Osteoblast (primary cell): ENCODE data around the gene FNBP1L. TPM values are rescaled to one million over a fixed set of nuclear protein-coding genes. Genes with fewer than 3 reads are reported as not detected.

Experiments used
- DNase-seq: peaks from one replicate; pipeline ENCODE4 v3.0.0; 2011; ENCODE audit warnings: low spot score, mixed read lengths; ENCODE audit not compliant: insufficient read length; ENCODE audit errors: missing footprints
- H2AFZ ChIP-seq: 2 replicates; pipeline ENCODE4 v1.6.0; 2011; ENCODE audit warnings: mild to moderate bottlenecking, low read length
- H3K27ac ChIP-seq: 2 replicates; pipeline ENCODE4 v1.5.1; 2011; ENCODE audit warnings: mild to moderate bottlenecking, low read depth, low read length, moderate library complexity
- H3K27me3 ChIP-seq: 2 replicates; pipeline ENCODE4 v1.6.0; 2012; ENCODE audit warnings: mild to moderate bottlenecking, control low read depth, inconsistent platforms, low read length, moderate library complexity; ENCODE audit not compliant: insufficient read depth
- H3K36me3 ChIP-seq: 2 replicates; pipeline ENCODE4 v1.5.1; 2011; ENCODE audit warnings: mild to moderate bottlenecking, low read length, control low read depth, moderate library complexity; ENCODE audit not compliant: insufficient read depth
- H3K4me1 ChIP-seq: 2 replicates; pipeline ENCODE4 v1.5.1; 2011; ENCODE audit warnings: mild to moderate bottlenecking, low read length, control low read depth, moderate library complexity; ENCODE audit not compliant: insufficient read depth
- H3K4me2 ChIP-seq: 2 replicates; pipeline ENCODE4 v1.6.0; 2011; ENCODE audit warnings: mild to moderate bottlenecking, low read length; ENCODE audit not compliant: insufficient read depth
- H3K4me3 ChIP-seq: fragments of 200-600 bp; sonication (generic); 3 replicates; pipeline ENCODE4 v1.5.1; 2012; ENCODE audit warnings: mild to moderate bottlenecking, low read length, inconsistent platforms; ENCODE audit not compliant: insufficient read depth
- H3K79me2 ChIP-seq: 2 replicates; pipeline ENCODE4 v1.6.0; 2012; ENCODE audit warnings: mild to moderate bottlenecking, low read length, control low read depth, inconsistent platforms; ENCODE audit not compliant: insufficient read depth
- H3K9me3 ChIP-seq: 2 replicates; pipeline ENCODE4 v1.5.1; 2011; ENCODE audit warnings: low read depth, low read length, control low read depth
- H4K20me1 ChIP-seq: 2 replicates; pipeline ENCODE4 v1.6.0; 2012; ENCODE audit warnings: mild to moderate bottlenecking, low read length, control low read depth; ENCODE audit not compliant: insufficient read depth
- total RNA-seq: library from RNA; depleted of rRNA; stranded (reverse); fragments of >200 nt; gene quantifications from 2 replicates; pipeline ENCODE4 v1.2.3, GENCODE V29; 2012
- TF ChIP-seq, protein P1 (sequence below): IDR thresholded peaks from 2 replicates; pipeline ENCODE4 v1.5.1; 2011; ENCODE audit warnings: mild to moderate bottlenecking, low read depth, low read length, moderate library complexity; ENCODE audit errors: extremely low read depth

The FNBP1L gene
- total RNA-seq, 1 donor, result 8.7 TPM

GRCh38 chr1:93483200-93483599 lies 35.3 kb downstream of the FNBP1L start:
- Histone ChIP-seq H2AFZ (no peak overlapping the region), H3K4me1 (no peaks in the 10 kb centered on the region), H3K27me3 (no peaks in the 10 kb centered on the region), H3K4me2 (no peak overlapping the region), H3K36me3 (no peaks in the 10 kb centered on the region), H3K9me3 (no peaks in the 10 kb centered on the region), H3K27ac (no peak overlapping the region), H3K4me3 (no peak overlapping the region), H4K20me1 (no peaks in the 10 kb centered on the region), H3K79me2 (no peaks in the 10 kb centered on the region)
- TF ChIP-seq, protein P1, sequence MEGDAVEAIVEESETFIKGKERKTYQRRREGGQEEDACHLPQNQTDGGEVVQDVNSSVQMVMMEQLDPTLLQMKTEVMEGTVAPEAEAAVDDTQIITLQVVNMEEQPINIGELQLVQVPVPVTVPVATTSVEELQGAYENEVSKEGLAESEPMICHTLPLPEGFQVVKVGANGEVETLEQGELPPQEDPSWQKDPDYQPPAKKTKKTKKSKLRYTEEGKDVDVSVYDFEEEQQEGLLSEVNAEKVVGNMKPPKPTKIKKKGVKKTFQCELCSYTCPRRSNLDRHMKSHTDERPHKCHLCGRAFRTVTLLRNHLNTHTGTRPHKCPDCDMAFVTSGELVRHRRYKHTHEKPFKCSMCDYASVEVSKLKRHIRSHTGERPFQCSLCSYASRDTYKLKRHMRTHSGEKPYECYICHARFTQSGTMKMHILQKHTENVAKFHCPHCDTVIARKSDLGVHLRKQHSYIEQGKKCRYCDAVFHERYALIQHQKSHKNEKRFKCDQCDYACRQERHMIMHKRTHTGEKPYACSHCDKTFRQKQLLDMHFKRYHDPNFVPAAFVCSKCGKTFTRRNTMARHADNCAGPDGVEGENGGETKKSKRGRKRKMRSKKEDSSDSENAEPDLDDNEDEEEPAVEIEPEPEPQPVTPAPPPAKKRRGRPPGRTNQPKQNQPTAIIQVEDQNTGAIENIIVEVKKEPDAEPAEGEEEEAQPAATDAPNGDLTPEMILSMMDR, result no peak
- peak; percentile 6 for DNase-seq

DNA sequence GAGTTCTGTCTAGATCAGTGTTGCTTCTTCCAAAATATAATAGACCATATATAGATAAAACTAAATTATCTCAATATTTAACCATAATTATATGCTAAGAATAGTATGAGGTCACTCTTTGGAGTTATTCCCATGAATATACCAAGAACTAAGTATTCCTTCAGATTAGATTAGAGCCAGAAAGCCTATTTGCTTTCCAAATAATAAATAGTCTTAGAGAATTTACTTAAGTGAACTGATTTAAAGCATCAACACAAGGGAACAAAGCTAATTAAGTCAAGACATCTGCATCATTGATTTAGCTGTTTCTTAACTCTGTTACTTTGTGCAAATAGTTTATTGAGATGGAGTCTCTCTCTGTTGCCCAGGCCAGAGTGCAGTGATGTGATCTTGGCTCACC lies 35.7 kb downstream of the FNBP1L start:
- Histone ChIP-seq H3K36me3 (no peaks in the 10 kb centered on the region), H3K4me2 (no peak overlapping the region), H4K20me1 (no peaks in the 10 kb centered on the region), H3K27ac (no peak overlapping the region), H3K4me1 (no peaks in the 10 kb centered on the region), H3K27me3 (no peaks in the 10 kb centered on the region), H3K79me2 (no peaks in the 10 kb centered on the region), H2AFZ (no peak overlapping the region), H3K4me3 (no peak overlapping the region), H3K9me3 (no peaks in the 10 kb centered on the region)
- DNase-seq, result no peak
- TF ChIP-seq, protein P1, result no peak

- no peaks in the 10 kb centered on the region for H3K79me2 ChIP-seq
These were observed 40.3 kb downstream of the FNBP1L start for GRCh38 chr1:93488207-93488606.

GRCh38 chr1:93489756-93490155 lies 41.8 kb downstream of the FNBP1L start:
- no peak overlapping the region for H3K4me3 ChIP-seq
- no peaks in the 10 kb centered on the region for H4K20me1 ChIP-seq
- no peaks in the 10 kb centered on the region for H3K9me3 ChIP-seq
- no peaks in the 10 kb centered on the region for H3K27me3 ChIP-seq
- H2AFZ ChIP-seq, result no peak overlapping the region
- no peaks in the 10 kb centered on the region for H3K79me2 ChIP-seq
- TF ChIP-seq, protein P1, result no peak
- H3K27ac ChIP-seq, result no peak overlapping the region
- H3K36me3 ChIP-seq, result no peaks in the 10 kb centered on the region
- H3K4me2 ChIP-seq, result no peak overlapping the region
- peak; percentile 66 for DNase-seq
- no peaks in the 10 kb centered on the region for H3K4me1 ChIP-seq

More at GRCh38 chr1:93488207-93488606, 40.3 kb downstream of the FNBP1L start:
- no peak overlapping the region for H3K4me3 ChIP-seq
- H4K20me1 ChIP-seq, result no peaks in the 10 kb centered on the region
- H3K9me3 ChIP-seq, result no peaks in the 10 kb centered on the region
- H3K27me3 ChIP-seq, result no peaks in the 10 kb centered on the region
- no peaks in the 10 kb centered on the region for H3K36me3 ChIP-seq
- DNase-seq, result no peak
- H3K4me2 ChIP-seq, result no peak overlapping the region
- H3K27ac ChIP-seq, result no peak overlapping the region
- H2AFZ ChIP-seq, result no peak overlapping the region
- H3K4me1 ChIP-seq, result no peaks in the 10 kb centered on the region
- TF ChIP-seq, protein P1, result no peak
